ACC112 (cell line): ENCODE measurements around the gene ORC5.
"Not testable (repeated sequence)": the region's sequence is repeated elsewhere in the genome, so short reads cannot be mapped to it uniquely, and the experiment has no call there.

Source experiments
- H2AFZ ChIP-seq: fragments of 200-600 bp; sonication (generic); one replicate; pipeline ENCODE4 v1.6.0; 2017; ENCODE audit warnings: antibody characterized with exemption, low read length; ENCODE audit not compliant: unreplicated experiment
- H3K27ac ChIP-seq: fragments of 200-600 bp; sonication (generic); 2 replicates; pipeline ENCODE4 v1.5.1; 2014; ENCODE audit warnings: low read depth, mild to moderate bottlenecking, antibody characterized with exemption, low read length, moderate library complexity
- H3K27me3 ChIP-seq: fragments of 200-600 bp; sonication (generic); 2 replicates; pipeline ENCODE4 v1.6.1; 2014; ENCODE audit warnings: mild to moderate bottlenecking, antibody characterized with exemption, low read length, moderate library complexity, mixed read lengths; ENCODE audit not compliant: insufficient read depth
- H3K36me3 ChIP-seq: fragments of 200-600 bp; sonication (generic); 2 replicates; pipeline ENCODE4 v1.6.1; 2016; ENCODE audit warnings: mild to moderate bottlenecking, antibody characterized with exemption, low read length, moderate library complexity, mixed read lengths; ENCODE audit not compliant: insufficient read depth
- H3K4me1 ChIP-seq: fragments of 200-600 bp; sonication (generic); one replicate; pipeline ENCODE4 v1.6.1; 2016; ENCODE audit warnings: low read length, mixed read lengths; ENCODE audit not compliant: insufficient read depth, unreplicated experiment, control insufficient read depth
- H3K4me3 ChIP-seq: fragments of 200-600 bp; sonication (generic); 2 replicates; pipeline ENCODE4 v1.5.1; 2014; ENCODE audit warnings: mild to moderate bottlenecking, low read depth, low read length
- H3K79me2 ChIP-seq: fragments of 200-600 bp; sonication (generic); one replicate; pipeline ENCODE4 v1.6.0; 2016; ENCODE audit warnings: low read length; ENCODE audit not compliant: control insufficient read depth, unreplicated experiment, insufficient read depth

The ORC5 gene

GRCh38 chr7:104207731-104208420 is at the start of gene ORC5:
Gene ORC5, minus strand, starts transcription at chr7:104208013. Its CDS starts 109 bp downstream, at chr7:104207904.
- peaks cover 37% of the 10 kb centered on the region for H3K79me2 ChIP-seq
- no peaks in the 10 kb centered on the region for H3K27me3 ChIP-seq
- peaks cover 10% of the 10 kb centered on the region for H3K36me3 ChIP-seq
- H3K4me3 ChIP-seq, result peak within 1 kb of the TSS; percentile 97
- peaks cover 21% of the 10 kb centered on the region for H3K4me1 ChIP-seq
- H3K27ac ChIP-seq, result peak within 1 kb of the TSS; percentile 51
- H2AFZ ChIP-seq, result peak within 1 kb of the TSS; percentile 98

- no peaks in the 10 kb centered on the region for H3K36me3 ChIP-seq
- H2AFZ ChIP-seq, result no peak overlapping the region
- no peak overlapping the region for H3K4me3 ChIP-seq
- H3K4me1 ChIP-seq, result no peaks in the 10 kb centered on the region
- H3K79me2 ChIP-seq, result no peaks in the 10 kb centered on the region
- peaks cover 35% of the 10 kb centered on the region for H3K27me3 ChIP-seq
- no peak overlapping the region for H3K27ac ChIP-seq
Observed at GRCh38 chr7:104255616-104256015, 47.8 kb upstream of the ORC5 start.

- no peak overlapping the region for H2AFZ ChIP-seq
Observed at GRCh38 chr7:104255194-104255593, 47.4 kb upstream of the ORC5 start.

GRCh38 chr7:104254696-104255095 is 46.9 kb upstream of the ORC5 start:
- Histone ChIP-seq H3K27me3 (peaks cover 41% of the 10 kb centered on the region), H3K27ac (no peak overlapping the region), H3K36me3 (no peaks in the 10 kb centered on the region), H2AFZ (no peak overlapping the region), H3K4me1 (no peaks in the 10 kb centered on the region), H3K79me2 (no peaks in the 10 kb centered on the region), H3K4me3 (no peak overlapping the region)

More at GRCh38 chr7:104255194-104255593, 47.4 kb upstream of the ORC5 start:
- H3K36me3 ChIP-seq, result no peaks in the 10 kb centered on the region
- no peaks in the 10 kb centered on the region for H3K79me2 ChIP-seq
- no peaks in the 10 kb centered on the region for H3K4me1 ChIP-seq
- H3K4me3 ChIP-seq, result no peak overlapping the region
- H3K27ac ChIP-seq, result no peak overlapping the region
- peaks cover 38% of the 10 kb centered on the region for H3K27me3 ChIP-seq

GRCh38 chr7:104252409-104253134 is 44.8 kb upstream of the ORC5 start:
- peaks cover 43% of the 10 kb centered on the region for H3K27me3 ChIP-seq
- H3K79me2 ChIP-seq, result no peaks in the 10 kb centered on the region
- no peak overlapping the region for H2AFZ ChIP-seq
- H3K27ac ChIP-seq, result no peak overlapping the region
- no peaks in the 10 kb centered on the region for H3K4me1 ChIP-seq
- H3K36me3 ChIP-seq, result no peaks in the 10 kb centered on the region
- H3K4me3 ChIP-seq, result no peak overlapping the region

GRCh38 chr7:104242638-104243037 is 34.8 kb upstream of the ORC5 start:
- Histone ChIP-seq H3K36me3 (no peaks in the 10 kb centered on the region), H2AFZ (no peak overlapping the region), H3K79me2 (no peaks in the 10 kb centered on the region)

GRCh38 chr7:104241538-104242209 is 33.9 kb upstream of the ORC5 start:
- no peaks in the 10 kb centered on the region for H3K36me3 ChIP-seq
- H3K27ac ChIP-seq, result no peak overlapping the region
- H3K79me2 ChIP-seq, result no peaks in the 10 kb centered on the region
- no peak overlapping the region for H2AFZ ChIP-seq
- peaks cover 11% of the 10 kb centered on the region for H3K4me1 ChIP-seq
- no peak overlapping the region for H3K4me3 ChIP-seq
- H3K27me3 ChIP-seq, result peaks cover 52% of the 10 kb centered on the region

More at GRCh38 chr7:104242638-104243037, 34.8 kb upstream of the ORC5 start:
- H3K27me3 ChIP-seq, result peaks cover 44% of the 10 kb centered on the region
- no peak overlapping the region for H3K4me3 ChIP-seq
- H3K4me1 ChIP-seq, result peaks cover 11% of the 10 kb centered on the region
- H3K27ac ChIP-seq, result no peak overlapping the region

GRCh38 chr7:104241135-104241534 is 33.3 kb upstream of the ORC5 start:
- Histone ChIP-seq H3K4me1 (peaks cover 11% of the 10 kb centered on the region), H2AFZ (no peak overlapping the region), H3K27ac (no peak overlapping the region), H3K27me3 (peaks cover 54% of the 10 kb centered on the region), H3K36me3 (no peaks in the 10 kb centered on the region), H3K79me2 (no peaks in the 10 kb centered on the region), H3K4me3 (no peak overlapping the region)

GRCh38 chr7:104240401-104240800 is 32.6 kb upstream of the ORC5 start:
- Histone ChIP-seq H3K36me3 (no peaks in the 10 kb centered on the region), H3K4me3 (no peak overlapping the region), H3K79me2 (no peaks in the 10 kb centered on the region), H3K27ac (no peak overlapping the region), H3K4me1 (peaks cover 11% of the 10 kb centered on the region), H3K27me3 (peaks cover 54% of the 10 kb centered on the region), H2AFZ (no peak overlapping the region)

- not testable (repeated sequence) for H3K36me3 ChIP-seq, H3K79me2 ChIP-seq, H2AFZ ChIP-seq, H3K4me1 ChIP-seq, H3K27ac ChIP-seq, H3K4me3 ChIP-seq
- peaks cover 50% of the 10 kb centered on the region for H3K27me3 ChIP-seq
Observed at GRCh38 chr7:104234990-104235389, 27.2 kb upstream of the ORC5 start.
